ENCODE measurements around the gene PDIA2. TPM values are rescaled to one million over a fixed set of nuclear protein-coding genes. Genes with fewer than 3 reads are reported as not detected.
"Not testable (repeated sequence)": the region's sequence is repeated elsewhere in the genome, so short reads cannot be mapped to it uniquely, and the experiment has no call there.

PDIA2 gene
- total and polyA plus RNA-seq, 5 experiments from 2014 or later: 0.44 TPM; not detected in 4

DNA sequence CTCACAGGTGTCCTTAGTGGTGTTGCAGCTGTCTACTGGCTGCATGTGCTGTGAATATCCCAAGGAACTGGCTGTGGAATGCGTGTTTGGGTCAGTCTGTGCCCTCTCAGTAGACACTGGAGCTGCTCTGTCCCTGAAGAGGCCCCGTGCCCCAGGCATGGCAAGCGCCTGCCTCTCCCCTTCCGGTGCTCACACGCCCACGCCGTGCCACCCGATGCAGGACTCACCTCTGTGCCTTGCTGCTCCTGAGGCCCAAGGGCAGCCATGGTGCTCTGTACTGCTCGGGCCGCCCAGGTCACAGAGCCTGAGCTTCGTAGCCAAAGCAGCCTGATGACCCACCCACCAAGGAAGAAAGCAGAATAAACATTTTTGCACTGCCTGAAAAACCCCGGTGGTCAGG is 17.3 kb upstream of the PDIA2 start:
- Mint-ChIP-seq H3K4me1 (peaks cover 0 to 6% (median under 1%) of the 10 kb centered on the region in 4 donors), H3K36me3 (peaks cover 0 to 33% (median 6%) of the 10 kb centered on the region in 3 donors), H3K9me3 (no peaks in the 10 kb centered on the region), H3K27me3 (no peaks in the 10 kb centered on the region), H3K27ac (no peak overlapping the region), H3K4me3 (no peak overlapping the region)
- DNase-seq (no peak), ATAC-seq (no peak)
- POLR2A ChIA-PET: no interaction called here

DNA sequence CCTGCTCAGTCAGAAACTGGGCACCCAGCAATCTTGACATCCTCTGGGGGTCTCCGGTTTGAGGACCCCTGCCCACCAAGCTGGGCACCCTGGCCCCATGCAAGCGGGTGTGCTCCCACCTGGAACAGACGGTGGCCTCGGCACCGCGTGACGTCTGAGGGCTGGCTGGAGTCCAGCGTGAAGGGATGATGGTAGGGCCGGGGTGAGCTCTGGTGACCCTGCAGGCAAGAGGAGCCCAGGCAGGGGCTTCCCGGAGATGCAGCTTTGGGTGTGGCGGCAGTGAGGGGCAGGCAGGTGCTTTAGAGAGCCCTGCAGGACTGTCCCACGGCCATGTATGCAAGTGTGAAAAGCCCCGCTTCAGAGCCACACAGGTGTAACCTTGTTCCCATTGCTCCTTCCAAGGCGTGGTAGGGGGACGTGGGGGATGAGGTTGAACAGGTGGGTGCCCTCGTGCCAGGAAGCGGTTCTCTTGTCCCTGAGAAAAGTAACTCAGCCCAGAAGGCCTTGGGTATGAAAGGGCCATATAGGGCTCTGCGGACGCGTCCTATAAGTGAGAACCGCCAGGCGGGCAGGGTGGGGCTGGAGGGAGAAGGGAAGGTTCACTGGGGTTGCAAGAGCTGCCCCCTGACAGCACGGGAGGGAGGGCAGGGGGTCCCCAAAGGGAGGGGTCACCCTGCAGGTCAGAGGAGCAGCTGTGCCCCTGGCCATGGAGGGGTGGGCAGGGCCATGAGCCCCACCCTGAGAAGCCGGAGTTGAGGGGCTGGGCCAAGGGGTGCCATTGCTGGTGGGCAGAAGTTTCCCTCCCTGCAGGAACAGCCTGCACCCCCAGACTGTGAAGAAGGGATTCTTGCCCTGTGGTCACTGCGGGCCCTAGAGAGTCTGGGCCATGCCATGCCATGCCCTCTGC is 16.5 kb upstream of the PDIA2 start:
- H3K27ac Mint-ChIP-seq: no peak overlapping the region
- H3K9me3 Mint-ChIP-seq: no peaks in the 10 kb centered on the region
- peaks cover 0 to 6% (median under 1%) of the 10 kb centered on the region in 4 donors for H3K4me1 Mint-ChIP-seq
- H3K27me3 Mint-ChIP-seq: no peaks in the 10 kb centered on the region
- peaks cover 0 to 25% (median 6%) of the 10 kb centered on the region in 3 donors for H3K36me3 Mint-ChIP-seq
- POLR2A ChIA-PET: no interaction called here
- no peak overlapping the region for H3K4me3 Mint-ChIP-seq
- ATAC-seq (no peak), DNase-seq (no peak)

DNA sequence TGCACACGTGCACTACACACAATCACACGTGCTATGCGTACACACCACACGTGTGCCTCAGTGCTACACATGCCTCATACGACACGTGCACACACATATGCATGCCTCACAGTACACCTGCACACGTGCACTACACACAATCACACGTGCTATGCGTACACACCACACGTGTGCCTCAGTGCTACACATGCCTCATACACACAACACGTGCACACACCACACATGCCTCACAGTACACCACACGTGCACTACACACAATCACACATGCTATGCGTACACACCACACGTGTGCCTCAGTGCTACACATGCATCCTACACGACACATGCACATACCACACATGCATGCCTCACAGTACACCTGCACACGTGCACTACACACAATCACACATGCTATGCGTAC is 15.4 kb upstream of the PDIA2 start:
- DNase-seq, POLR2A ChIA-PET, ATAC-seq, H3K27me3 Mint-ChIP-seq, H3K4me3 Mint-ChIP-seq, H3K4me1 Mint-ChIP-seq, H3K9me3 Mint-ChIP-seq: not testable (repeated sequence)
- Mint-ChIP-seq H3K36me3 (peaks cover 0 to 14% (median 1%) of the 10 kb centered on the region in 3 donors), H3K27ac (peak overlapping the region in 1 of 10 donors; percentile 12)

DNA sequence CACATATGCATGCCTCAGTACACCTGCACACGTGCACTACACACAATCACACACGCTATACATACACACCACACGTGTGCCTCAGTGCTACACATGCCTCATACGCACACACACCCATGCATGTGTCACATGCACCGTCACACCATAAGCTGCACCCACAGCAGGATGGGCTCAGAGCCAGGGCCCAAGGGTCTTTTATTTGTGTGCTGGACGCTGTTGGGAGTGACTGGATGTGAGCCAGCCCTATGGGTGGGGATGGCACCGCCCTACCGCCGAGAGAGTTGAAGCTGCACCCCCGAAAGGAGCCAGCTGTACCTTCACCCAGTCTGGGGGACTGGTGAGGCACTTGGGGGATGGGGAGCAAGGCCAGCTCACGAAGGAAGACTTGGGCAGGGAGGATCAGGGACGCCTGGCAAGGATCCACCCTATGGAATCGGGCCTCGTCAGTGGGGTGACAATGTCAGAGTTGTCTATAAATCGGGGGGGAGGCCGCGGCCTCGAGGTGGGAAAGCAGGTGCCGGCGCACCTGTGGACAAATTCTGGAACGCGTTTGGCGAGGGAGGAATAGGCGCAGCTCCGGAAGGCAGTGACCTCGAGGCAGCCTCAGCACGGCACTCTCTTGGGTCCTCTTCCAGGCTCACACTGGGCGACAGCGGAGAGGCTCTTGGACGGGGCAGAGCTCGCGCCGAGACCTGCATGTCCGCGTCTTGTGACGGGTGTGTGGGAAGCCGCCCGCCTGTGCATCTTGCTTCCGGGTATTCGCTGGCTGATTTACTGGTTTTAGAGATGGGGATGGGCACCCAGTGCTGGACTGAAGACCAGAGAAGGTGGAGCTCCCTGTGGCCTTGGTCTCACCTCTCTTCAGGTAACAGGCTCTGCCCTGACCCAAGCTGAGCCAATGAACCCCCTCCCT is 14.6 kb upstream of the PDIA2 start:
- H3K36me3 Mint-ChIP-seq: peaks cover 0 to 7% (median 0%) of the 10 kb centered on the region in 3 donors
- peaks cover 0 to 3% (median 0%) of the 10 kb centered on the region in 5 donors for H3K27me3 Mint-ChIP-seq
- no peak for DNase-seq
- no peak overlapping the region for H3K4me3 Mint-ChIP-seq
- POLR2A ChIA-PET: no interaction called here
- no peaks in the 10 kb centered on the region for H3K9me3 Mint-ChIP-seq
- ATAC-seq: no peak
- peaks cover 0 to 6% (median under 1%) of the 10 kb centered on the region in 4 donors for H3K4me1 Mint-ChIP-seq
- H3K27ac Mint-ChIP-seq: peak overlapping the region in 1 of 10 donors; percentile 53

DNA sequence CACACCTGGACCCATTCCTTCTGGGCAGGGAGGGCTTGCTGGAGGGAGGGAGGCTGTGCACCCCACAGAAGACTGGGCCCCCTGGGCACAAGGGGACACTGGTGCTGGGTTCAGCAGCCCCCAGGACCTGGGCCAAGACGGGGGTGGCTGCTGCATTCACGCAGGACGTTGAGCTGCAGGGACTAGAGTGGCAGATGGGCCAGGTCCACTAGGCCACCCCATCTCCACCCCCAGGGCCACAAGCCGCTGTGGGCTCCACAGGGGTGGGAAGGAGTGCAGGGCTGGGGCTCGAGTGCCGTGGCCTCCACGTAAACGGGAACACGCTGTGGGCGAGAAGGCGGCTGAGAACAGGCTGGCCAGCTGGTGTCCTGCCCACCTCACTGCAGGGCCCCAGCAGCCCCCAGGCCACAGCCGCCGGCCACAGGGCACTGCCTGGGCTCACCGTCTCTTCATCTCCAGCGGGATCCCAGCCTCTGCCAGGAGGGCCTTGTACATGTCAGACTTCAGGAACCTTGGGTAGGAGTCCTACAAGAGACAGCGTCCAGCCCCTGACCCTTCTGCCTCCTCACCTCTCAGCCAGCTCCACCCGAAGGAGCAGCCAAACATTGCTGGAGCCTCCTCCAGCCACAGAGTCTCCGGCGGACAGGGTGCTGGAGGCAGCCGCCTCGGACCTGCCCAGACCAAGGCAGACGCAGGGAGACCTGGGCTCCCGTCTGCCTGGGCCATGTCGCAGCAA is 13.7 kb upstream of the PDIA2 start:
- Mint-ChIP-seq H3K27me3 (peaks cover 0 to 3% (median 0%) of the 10 kb centered on the region in 5 donors), H3K27ac (no peak overlapping the region), H3K9me3 (no peaks in the 10 kb centered on the region), H3K4me3 (no peak overlapping the region), H3K36me3 (peaks cover 0 to under 1% (median 0%) of the 10 kb centered on the region in 3 donors), H3K4me1 (peaks cover 0 to 6% (median under 1%) of the 10 kb centered on the region in 4 donors)
- DNase-seq (no peak), ATAC-seq (no peak)
- POLR2A ChIA-PET: interaction anchor here (0.8 kb wide), 1 partner anchor 194 kb away, joined by 3 read pairs; no protein-coding TSS in a partner anchor

DNA sequence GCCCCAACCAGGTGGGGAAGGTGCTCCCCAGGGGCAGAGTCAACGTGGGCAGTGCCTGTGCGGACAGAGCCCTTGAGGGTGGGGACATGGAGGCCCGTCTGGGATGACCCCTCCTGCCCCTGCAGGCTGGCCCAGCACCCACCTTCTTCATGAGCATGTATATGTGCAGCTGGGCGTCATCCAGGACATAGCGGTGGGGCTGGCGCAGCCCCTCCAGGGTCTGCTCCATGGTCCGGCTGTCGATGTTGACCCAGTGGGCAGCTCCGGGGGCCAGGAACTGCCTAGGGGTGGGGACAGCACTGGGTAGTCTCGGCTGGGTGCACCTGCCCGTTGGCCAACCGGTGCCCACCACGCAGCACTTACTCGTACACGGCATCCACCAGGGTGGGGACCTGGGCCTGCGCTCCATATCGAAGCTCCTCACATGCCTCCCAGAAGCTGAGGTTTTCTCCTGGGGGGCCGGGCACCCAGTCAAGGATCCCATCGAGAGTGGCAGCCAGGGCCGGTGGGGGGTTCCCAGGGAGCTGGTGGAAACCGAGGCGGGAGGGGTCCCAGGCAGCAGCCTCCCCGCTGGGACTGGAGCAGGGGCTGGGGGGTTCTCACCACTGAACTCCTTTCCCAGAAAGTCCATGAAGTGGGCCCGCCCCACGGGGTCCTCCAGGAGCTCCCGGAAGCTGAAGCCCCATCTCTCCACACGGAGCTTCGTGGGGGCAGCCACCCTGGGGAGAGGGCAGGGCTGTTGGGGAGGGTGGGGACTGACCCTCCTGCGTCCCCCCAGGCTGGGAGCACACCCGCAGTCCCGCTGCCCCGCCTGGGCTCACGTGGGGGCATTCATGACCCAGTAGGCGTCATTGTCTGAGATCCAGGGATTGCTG is 12.3 kb upstream of the PDIA2 start:
- POLR2A ChIA-PET: no interaction called here
- H3K9me3 Mint-ChIP-seq: no peaks in the 10 kb centered on the region
- H3K4me3 Mint-ChIP-seq: no peak overlapping the region
- peaks cover 0 to 7% (median 0%) of the 10 kb centered on the region in 5 donors for H3K27me3 Mint-ChIP-seq
- H3K4me1 Mint-ChIP-seq: peaks cover 0 to 6% (median 2%) of the 10 kb centered on the region in 4 donors
- DNase-seq (no peak), ATAC-seq (no peak)
- no peak overlapping the region for H3K27ac Mint-ChIP-seq
- no peaks in the 10 kb centered on the region for H3K36me3 Mint-ChIP-seq

DNA sequence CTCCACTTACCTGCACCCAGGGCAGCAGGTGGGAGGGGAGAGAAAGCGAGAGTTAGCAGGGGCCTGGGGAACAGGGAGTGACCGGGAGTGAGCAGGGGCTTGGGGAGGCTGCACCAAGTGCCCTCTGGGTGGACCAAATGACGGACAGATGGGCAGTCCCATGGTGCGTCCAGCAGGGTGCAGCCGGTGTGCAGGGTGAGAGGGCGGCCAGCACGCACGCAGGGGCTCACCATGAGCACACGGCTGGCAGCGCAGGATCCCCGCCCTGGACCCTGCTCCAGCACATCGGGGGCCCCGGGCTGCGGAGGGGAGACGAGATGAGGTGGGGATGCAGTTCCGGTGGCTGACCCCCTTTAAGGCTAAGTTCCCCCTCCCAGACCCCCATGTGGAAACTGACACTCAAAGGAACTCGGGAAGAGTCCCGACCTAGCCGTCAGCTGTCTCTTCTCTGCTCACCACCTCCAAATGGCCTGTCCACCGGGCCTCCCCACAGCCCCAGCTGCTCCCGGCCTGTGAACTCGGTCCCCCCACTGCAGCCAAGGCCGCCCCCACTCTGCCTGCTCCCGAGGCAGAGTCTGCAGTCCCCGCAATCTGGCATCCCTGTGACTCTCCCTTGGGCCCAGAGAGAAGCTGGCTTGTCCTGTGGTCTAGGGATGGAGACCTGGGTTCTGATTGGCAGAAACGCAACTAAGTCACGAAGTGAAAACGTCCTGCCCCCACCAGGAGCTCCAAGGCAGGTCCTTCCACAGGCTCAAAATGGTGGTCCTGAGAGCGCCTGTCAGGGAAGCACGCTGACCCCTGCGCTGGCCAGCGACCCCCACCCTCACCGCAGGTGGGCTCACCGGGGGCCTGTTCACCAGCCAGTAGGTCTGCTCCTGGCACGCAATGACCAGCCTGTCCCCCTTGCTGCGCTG is 10.1 kb upstream of the PDIA2 start:
- Mint-ChIP-seq H3K4me1 (peaks cover 0 to 9% (median 3%) of the 10 kb centered on the region in 4 donors), H3K9me3 (no peaks in the 10 kb centered on the region), H3K27me3 (peaks cover 0 to 20% (median 12%) of the 10 kb centered on the region in 5 donors), H3K27ac (peak overlapping the region in 1 of 10 donors; percentile 22), H3K36me3 (no peaks in the 10 kb centered on the region), H3K4me3 (no peak overlapping the region)
- ATAC-seq: no peak
- DNase-seq: no peak
- POLR2A ChIA-PET: interaction anchor here (0.9 kb wide), 1 partner anchor 37 kb away, joined by 3 read pairs; no protein-coding TSS in a partner anchor

DNA sequence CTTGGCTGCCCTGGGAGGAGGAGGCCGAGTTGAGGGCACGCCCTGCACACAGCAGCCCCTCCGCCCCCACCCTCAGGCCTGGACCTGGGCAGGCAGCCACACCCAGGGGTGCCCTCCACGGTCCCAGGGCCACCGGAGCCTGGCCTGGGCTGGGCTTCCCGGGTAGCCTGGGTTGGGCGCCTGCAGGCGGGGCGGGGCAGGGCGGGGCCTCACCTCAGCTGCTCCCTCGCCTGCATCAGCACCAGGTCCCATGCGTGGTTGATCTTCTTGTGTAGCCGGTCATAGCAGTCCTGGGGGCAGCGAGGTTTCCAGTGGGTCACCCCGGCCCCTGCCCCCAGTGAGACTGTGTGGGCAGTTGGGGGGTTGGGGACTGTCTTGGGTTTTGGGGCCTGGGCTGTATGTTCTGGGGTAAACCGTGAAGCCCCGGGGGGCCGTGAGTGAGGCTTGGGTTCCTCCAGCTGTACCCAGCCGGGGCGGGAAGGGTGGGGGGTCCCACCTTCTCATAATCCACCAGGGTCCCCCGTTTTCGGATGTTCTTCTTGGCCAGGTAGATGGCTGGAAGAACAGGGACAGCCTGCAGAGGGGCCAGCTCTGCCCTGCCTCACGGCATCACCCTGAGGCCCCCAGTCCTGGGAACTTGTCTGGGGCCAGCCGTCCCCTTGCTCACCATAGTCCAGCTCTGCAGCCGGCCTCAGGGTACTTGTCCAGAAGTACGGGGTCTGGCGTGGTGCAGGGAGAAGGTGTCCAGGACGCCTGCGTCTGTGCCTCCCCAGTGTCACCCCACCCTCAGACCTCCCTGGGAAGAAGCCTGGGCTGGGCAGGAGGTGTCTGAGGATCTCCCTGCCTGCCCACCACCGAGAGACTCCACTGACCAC is 9.2 kb upstream of the PDIA2 start:
- no peak overlapping the region for H3K27ac Mint-ChIP-seq
- DNase-seq (no peak), ATAC-seq (no peak)
- POLR2A ChIA-PET: interaction anchor here (0.9 kb wide), 1 partner anchor 38 kb away, joined by 3 read pairs; no protein-coding TSS in a partner anchor
- H3K9me3 Mint-ChIP-seq: no peaks in the 10 kb centered on the region
- H3K4me3 Mint-ChIP-seq: no peak overlapping the region
- no peaks in the 10 kb centered on the region for H3K36me3 Mint-ChIP-seq
- H3K4me1 Mint-ChIP-seq: peaks cover 0 to 11% (median 4%) of the 10 kb centered on the region in 4 donors
- peaks cover 0 to 24% (median 13%) of the 10 kb centered on the region in 5 donors for H3K27me3 Mint-ChIP-seq

DNA sequence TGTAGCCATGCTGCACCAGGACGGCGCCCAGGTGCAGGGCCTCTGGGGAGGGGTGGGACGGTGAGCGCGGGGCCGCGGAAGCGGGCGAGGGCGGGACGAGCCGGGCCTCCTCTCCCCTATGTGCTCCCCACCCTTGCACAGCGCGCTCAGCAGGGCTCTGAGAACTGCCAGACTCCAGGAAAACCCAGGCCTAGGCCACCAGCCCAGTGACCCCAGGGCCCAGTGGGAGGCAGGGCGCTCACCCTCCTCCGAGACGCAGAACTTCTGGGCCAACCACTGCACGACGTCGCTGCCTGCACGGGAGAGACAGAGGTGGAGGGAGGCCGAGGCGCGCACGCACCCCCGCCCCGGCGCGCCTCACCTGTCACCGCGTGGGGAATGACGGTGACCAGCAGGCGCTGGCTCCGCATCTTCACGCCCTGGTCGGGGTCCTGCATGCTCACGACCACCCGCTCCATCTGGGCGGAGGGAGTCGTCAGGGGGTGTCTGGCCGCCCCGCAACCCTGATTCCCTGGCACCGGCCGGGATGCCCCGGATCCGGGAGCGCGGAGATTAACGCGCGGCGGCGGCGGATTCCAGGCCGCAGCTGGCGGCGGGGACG is 7.8 kb upstream of the PDIA2 start:
- Mint-ChIP-seq H3K27ac (no peak overlapping the region), H3K27me3 (peaks cover 0 to 33% (median 16%) of the 10 kb centered on the region in 5 donors), H3K9me3 (no peaks in the 10 kb centered on the region), H3K36me3 (no peaks in the 10 kb centered on the region), H3K4me1 (peaks cover 5 to 17% (median 9%) of the 10 kb centered on the region in 4 donors), H3K4me3 (peak overlapping the region in 8 of 10 donors; percentile 50 to 79 (median 68))
- peak; percentile 42 to 69 for ATAC-seq
- peak in 4 of 10 donors; percentile 8 to 31 (median 22) for DNase-seq
- POLR2A ChIA-PET: no interaction called here

All from naive thymus-derived CD8-positive, alpha-beta T cell (primary cell).